Measurements from ENCODE around the gene ANXA3.

ANXA3 gene

DNA sequence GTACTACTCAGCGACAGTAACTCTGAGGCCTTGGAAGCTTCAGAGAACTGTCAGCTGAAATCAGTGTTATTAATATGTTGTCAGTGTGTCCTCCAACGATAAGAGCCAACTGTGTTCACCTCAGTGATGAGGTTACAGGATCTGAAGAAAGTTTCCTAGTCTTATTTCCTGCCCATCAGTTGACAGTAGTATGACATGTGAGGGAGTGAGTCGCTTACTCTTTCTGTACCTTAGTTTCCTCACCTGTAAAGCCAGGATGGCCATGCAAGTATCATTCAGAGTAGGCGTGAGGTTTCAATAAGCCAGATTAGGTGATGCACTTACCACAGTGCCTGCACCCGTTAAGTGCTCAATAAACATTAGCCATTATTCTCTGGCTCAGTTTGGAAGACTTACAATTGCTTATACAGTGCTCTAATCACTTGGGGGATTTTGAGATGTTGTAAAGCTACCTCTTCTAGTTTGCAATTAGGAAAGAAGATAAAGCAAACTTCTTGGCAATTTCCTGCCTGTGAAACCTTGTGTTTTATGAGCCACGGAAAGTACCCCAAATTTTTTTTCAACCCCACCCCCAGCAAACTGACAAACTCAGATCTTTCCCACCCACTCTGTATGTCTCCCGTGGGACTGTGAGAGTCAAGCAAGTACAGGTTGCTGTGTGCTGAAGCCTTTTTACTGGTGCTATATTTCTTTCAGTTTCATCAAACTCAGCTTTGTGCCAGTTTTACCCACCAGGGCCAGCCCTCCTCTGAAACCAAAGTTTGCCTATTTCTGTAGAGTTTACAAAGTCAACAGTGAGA lies 62.2 kb downstream of the ANXA3 start:
- DNase-seq = no peak

- peak; percentile 81 for DNase-seq
Observed at GRCh38 chr4:78616046-78616498, 64.5 kb downstream of the ANXA3 start.

DNA sequence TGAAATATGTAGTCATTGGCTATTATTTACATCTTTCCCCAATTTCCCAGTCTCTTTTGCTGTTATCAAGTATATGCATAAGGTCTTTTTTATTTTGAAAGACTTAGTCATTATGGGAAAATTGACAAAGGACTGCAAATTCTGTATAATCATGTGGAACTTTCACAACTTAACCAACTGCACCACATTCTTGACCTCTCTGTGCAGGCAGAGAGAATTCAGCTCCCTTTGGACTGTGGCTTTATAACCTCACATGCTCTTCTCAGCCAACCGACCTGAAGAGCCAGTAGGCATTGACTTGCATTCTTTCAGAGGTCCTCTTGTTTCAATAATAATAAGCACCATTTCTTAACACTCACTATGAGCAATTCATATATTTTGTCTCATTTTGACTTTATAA lies 66.9 kb downstream of the ANXA3 start:
- DNase-seq = no peak

- no peak for DNase-seq
Observed at GRCh38 chr4:78621395-78621794, 69.8 kb downstream of the ANXA3 start.

DNA sequence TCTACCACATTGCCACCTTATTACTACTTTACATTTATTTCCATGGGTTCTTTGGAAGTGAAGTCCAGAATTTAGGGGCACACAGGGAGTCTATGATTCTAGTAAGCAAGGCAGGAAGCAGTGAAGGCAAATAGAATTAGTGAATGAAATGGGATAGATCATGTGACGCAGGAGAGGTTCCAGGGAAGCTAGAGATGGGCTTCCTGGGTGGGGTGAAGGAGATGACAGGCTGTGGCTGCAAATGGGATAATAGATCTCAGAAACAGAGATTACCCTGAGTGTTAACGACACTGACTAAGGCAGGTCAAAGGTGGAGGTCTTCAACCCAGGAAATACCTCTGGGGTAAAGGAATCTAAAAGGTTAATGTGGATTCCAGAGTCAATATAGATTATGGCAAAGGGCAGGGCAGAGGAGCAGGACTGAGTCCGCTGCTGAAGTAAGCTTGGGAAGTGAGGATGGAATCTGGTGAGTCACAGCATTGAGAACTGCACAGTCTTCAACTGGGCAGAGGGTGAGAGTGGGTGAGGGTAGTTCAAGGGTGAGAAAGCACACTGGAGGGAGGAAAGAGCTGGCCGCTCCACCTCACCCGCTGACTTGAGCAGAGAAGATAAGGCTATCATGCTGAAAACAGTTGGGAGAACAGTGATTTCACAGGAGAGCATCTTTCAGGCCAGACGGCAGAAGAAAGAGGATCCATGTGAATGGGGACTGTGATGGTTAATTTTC lies 70.8 kb downstream of the ANXA3 start:
- DNase-seq = peak; percentile 51

GRCh38 chr4:78624048-78624447 lies 72.5 kb downstream of the ANXA3 start:
- DNase-seq = no peak

DNA sequence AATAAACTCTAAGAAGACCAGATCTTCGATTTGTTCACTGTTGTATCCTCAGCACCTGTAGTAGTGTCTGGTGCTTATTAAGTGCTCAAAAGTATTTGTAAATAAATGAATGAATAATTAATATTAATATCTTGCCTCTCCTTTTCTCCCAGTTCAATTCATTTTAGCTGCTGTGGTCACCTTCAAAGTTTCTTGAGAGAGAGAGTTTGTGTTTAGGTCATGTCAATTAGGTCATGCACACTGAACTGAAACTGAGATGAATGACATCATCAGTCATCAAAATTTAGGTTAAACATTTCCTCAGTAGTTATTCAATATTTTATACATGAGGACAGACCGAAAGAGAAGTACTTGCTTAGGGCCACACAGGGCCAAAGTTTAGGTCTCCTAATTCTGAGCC lies 73.5 kb downstream of the ANXA3 start:
- DNase-seq = no peak

DNA sequence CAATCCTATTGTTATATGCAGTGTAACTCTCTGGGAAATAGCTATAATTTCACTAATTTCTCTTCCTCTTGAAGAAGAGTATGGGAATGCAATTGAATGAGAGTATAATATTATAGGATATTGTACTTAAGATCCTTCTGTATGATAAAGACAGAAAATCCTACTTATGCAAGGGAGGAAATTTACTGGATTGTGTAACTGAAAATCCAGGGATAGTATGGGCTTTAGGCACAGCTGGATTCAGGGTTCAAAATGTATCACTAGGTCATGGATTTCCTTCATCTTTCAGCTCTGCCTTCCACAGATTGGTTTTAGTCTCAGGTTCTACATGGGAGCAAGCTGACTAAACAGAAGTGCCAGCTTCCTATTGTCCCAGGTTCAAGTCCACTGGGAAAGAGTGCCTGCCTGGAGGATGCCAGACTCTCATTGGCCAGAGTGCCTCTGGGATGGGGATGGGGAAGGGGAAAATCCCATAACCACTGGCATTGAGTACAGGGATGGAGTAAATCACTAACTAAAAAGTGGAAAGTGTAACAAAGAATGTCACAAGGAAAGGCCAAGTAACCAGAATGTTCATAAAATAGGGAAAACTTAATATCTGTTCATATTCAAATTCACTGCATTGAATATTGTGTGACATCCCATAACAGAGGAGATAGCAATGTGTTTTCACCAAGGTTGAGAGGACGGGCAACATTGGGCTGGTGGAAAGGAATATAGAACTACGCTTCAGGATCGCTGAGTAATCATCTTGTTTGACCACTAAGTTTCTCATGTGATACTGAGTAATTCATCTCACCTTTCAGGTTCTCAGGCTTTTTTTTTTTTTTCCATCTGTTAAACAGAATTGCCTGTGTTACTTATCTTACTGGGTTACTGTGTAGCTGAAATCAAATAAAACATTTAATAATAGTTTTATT lies 75.7 kb downstream of the ANXA3 start:
- no peak for DNase-seq

- DNase-seq = no peak
Observed at GRCh38 chr4:78627966-78628678, 76.6 kb downstream of the ANXA3 start.

- DNase-seq = no peak
Observed at GRCh38 chr4:78629991-78630541, 78.5 kb downstream of the ANXA3 start.

- no peak for DNase-seq
Observed at GRCh38 chr4:78630615-78631014, 79.0 kb downstream of the ANXA3 start.

- no peak for DNase-seq
Observed at GRCh38 chr4:78634011-78634664, 82.6 kb downstream of the ANXA3 start.

DNA sequence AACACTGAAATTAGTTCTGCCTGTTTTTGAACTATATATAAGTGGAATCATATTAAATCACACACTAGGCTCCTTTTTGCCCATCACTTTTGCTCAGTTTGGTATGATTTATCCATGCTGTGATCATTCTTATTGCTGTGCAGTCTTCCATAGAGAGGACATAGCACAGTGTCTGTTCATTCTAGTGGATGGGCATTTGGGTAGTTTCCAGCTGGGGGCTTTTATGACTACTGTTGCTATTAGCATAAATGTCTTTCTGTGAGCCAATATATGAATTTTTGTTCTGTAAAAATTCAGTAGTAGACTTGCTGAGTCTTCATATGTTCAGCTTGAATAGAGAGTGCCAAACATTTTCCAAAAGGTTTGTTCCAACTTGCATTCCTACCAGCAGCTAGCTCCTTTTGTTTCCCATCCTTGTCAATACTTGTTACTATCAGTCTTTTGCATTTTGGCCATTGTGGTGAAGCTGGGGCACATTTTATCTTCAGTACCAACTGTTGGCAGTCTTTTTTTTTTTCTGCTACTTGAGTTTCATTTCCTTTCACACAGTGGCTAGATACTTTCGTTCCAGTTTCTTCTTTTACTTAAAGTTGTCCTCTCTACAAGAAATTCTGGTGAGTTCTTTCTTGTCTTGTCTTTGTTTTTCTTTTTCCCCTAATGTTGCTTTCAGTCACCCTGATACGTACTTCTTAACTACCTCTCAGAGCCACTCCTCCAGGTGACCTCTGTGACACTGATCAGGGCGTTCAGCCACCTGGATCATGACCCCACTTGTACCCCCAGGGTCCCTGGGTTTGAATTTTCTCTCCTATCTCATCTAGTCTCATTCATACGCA lies 87.0 kb downstream of the ANXA3 start:
- no peak for DNase-seq

GRCh38 chr4:78640714-78641113 lies 89.1 kb downstream of the ANXA3 start:
- no peak for DNase-seq

- no peak for DNase-seq
Observed at GRCh38 chr4:78642934-78643333, 91.4 kb downstream of the ANXA3 start.

DNA sequence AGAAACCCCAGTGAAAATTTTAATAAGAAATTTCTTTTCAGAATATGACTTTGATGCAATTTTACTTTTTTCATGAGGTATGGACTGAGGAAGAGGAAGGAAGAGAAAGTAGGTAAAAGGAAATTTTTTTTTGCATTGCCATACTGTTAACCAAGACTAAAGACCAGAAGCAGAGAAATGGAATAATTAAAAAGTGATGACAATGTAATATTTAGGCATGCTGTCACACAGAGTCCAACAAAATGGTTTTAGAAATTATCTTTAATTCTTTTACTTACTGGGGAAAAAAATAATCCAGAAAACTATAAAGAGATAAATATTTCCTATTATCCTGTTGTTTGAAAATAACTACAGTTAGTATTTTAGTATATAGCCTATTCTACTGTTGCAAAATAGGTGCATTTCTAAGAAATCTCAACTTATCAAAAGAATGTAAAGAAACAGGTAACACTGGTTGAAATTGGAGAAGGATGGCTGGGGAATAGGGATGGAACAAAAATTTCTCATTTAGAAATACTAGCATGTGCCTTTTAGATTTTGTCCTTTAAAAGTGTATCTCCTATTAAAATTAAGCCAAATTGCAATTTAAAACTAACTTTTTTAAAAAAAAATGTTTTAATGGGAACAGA lies 92.6 kb downstream of the ANXA3 start:
- no peak for DNase-seq

DNA sequence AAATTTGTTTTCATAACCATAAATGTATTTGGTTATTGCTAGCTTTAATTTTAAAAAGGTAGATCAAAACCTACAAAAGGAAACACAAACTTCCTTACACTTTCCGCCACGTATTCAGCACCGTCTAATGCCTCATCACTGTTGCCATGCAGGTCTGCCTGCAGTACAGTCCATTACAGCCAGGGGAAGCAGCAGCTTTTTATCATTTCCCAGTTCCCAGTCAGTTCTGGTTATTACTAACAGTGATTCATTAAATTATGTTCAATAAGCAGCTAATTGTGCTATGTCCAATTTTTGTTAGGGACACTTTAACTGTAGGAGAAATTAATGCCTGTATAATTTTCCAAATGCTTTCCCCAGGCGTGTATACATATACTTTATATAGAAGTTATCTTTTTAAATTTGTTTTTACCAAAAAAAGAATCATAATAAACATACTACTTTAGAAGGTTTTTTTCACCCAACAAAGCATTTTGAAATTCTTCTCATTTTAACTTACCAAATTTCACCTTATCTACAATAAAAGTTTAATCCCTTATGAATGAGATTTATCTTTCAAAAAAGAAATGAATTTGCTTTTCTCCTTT lies 93.3 kb downstream of the ANXA3 start:
- DNase-seq = peak; percentile 77

DNA sequence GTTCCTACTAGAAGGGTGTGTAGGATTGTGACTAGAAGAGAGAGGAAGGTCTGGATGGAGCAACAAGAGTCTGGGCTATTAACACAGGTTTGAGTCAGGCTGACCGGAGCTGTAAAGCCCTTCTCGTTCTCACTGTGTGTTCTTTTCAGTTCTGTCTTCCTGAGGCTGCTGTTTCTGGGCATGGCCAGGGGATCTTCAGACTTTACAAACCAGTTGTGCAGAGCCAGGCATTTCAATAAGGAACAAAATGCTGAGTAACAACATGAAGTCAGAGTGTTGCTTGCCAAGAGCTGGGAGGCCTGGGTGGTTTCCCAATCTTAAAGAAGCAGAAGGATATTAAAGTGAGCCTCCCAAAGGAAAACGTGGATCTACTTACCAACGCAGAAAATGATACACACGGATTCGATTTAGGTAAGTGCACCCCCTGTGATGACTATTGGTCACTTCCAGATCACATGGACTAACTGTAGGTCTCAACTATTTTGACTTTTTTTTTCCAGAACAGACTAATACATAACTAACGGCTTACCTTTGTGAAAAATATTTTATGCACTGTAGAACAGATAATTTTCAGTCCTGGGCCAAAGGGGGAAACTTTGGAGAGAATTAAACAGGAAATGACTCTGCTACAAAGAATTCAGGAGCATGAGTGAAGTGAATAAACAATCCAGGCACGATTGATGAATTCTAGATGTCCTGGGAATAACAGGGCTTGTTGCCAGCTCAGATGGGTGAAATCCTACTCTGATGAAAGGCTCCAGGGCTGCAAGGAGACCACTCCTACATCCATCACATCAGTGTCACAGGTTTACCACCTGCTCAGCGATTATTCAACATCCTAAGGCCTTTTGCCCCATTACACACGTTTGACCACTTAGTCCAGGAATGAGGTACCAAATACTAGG lies 94.5 kb downstream of the ANXA3 start:
- peak; percentile 97 for DNase-seq

- no peak for DNase-seq
Observed at GRCh38 chr4:78647272-78647671, 95.7 kb downstream of the ANXA3 start.

Data from fibroblast of skin of right quadriceps (primary cell).